SU-DHL-6 (cell line): ENCODE measurements around the gene UTP11.

Experiments used
- CTCF ChIP-seq: fragments of 200-600 bp; sonication (generic); IDR thresholded peaks from one replicate; pipeline ENCODE4 v1.5.1; 2017; ENCODE audit warnings: antibody characterized with exemption, mild to moderate bottlenecking, low read length, moderate library complexity; ENCODE audit not compliant: insufficient read depth, poor library complexity, severe bottlenecking
- EZH2phosphoT487 ChIP-seq: fragments of 200-600 bp; sonication (generic), shearing (Covaris generic); conservative IDR thresholded peaks from 2 replicates; pipeline ENCODE4 v1.6.1; 2018; ENCODE audit warnings: mild to moderate bottlenecking, antibody characterized with exemption, low read length, moderate library complexity, mixed read lengths

- TF ChIP-seq EZH2phosphoT487: no peak
- no peak for TF ChIP-seq CTCF
Observed at GRCh38 chr1:38055398-38055797, 42.9 kb downstream of the UTP11 start.
